HEK293T (cell line): ENCODE measurements around the gene SLC28A1.

Experiments
- BHLHE40 ChIP-seq: fragments of 450-650 bp; IDR thresholded peaks from 2 replicates; pipeline ENCODE4 v1.6.1; 2016; ENCODE audit warnings: mild to moderate bottlenecking, moderate library complexity, borderline replicate concordance
- CTBP1 ChIP-seq: fragments of 450-650 bp; IDR thresholded peaks from 2 replicates; pipeline ENCODE4 v1.6.1; 2016; ENCODE audit warnings: borderline replicate concordance
- ELF4 ChIP-seq: fragments of 450-650 bp; IDR thresholded peaks from 2 replicates; pipeline ENCODE4 v1.6.1; 2017; ENCODE audit warnings: antibody characterized with exemption
- FOXA1 ChIP-seq: fragments of 450-650 bp; IDR thresholded peaks from 2 replicates; pipeline ENCODE4 v1.6.1; 2016; ENCODE audit warnings: mild to moderate bottlenecking
- FOXK2 ChIP-seq: fragments of 450-650 bp; IDR thresholded peaks from 2 replicates; pipeline ENCODE4 v1.6.1; 2016; ENCODE audit warnings: mild to moderate bottlenecking
- FOXM1 ChIP-seq: fragments of 450-650 bp; IDR thresholded peaks from 2 replicates; pipeline ENCODE4 v1.6.1; 2017; ENCODE audit warnings: mild to moderate bottlenecking, borderline replicate concordance
- HDGF ChIP-seq: fragments of 450-650 bp; IDR thresholded peaks from 2 replicates; pipeline ENCODE4 v1.6.1; 2017; ENCODE audit warnings: antibody characterized with exemption, borderline replicate concordance
- L3MBTL2 ChIP-seq: fragments of 450-650 bp; conservative IDR thresholded peaks from 2 replicates; pipeline ENCODE4 v1.6.1; 2016; ENCODE audit warnings: mild to moderate bottlenecking
- LEF1 ChIP-seq: fragments of 450-650 bp; IDR thresholded peaks from 2 replicates; pipeline ENCODE4 v1.6.1; 2017; ENCODE audit warnings: mild to moderate bottlenecking, borderline replicate concordance
- NFRKB ChIP-seq: fragments of 450-650 bp; IDR thresholded peaks from 2 replicates; pipeline ENCODE4 v1.6.1; 2016; ENCODE audit warnings: mild to moderate bottlenecking, moderate library complexity
- SP1 ChIP-seq: fragments of 450-650 bp; IDR thresholded peaks from 2 replicates; pipeline ENCODE4 v1.6.1; 2017
- SUZ12 ChIP-seq: fragments of 450-650 bp; IDR thresholded peaks from 2 replicates; pipeline ENCODE4 v1.6.1; 2016; ENCODE audit warnings: mild to moderate bottlenecking
- TARDBP ChIP-seq: fragments of 450-650 bp; IDR thresholded peaks from 2 replicates; pipeline ENCODE4 v1.6.1; 2016
- TF ChIP-seq, protein P1 (sequence below): fragments of 450-650 bp; IDR thresholded peaks from 2 replicates; pipeline ENCODE4 v1.6.1; 2016

- TF ChIP-seq TARDBP (no peak), BHLHE40 (no peak), FOXK2 (no peak), L3MBTL2 (no peak), SUZ12 (no peak), HDGF (no peak), FOXM1 (no peak), FOXA1 (no peak), SP1 (no peak), LEF1 (no peak), NFRKB (no peak), CTBP1 (no peak), ELF4 (no peak)
- TF ChIP-seq, protein P1, sequence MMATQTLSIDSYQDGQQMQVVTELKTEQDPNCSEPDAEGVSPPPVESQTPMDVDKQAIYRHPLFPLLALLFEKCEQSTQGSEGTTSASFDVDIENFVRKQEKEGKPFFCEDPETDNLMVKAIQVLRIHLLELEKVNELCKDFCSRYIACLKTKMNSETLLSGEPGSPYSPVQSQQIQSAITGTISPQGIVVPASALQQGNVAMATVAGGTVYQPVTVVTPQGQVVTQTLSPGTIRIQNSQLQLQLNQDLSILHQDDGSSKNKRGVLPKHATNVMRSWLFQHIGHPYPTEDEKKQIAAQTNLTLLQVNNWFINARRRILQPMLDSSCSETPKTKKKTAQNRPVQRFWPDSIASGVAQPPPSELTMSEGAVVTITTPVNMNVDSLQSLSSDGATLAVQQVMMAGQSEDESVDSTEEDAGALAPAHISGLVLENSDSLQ = no peak
Observed at GRCh38 chr15:84962955-84963354, 78.5 kb downstream of the SLC28A1 start.
